ENCODE data around the gene DNAAF5. TPM values are rescaled to one million over a fixed set of nuclear protein-coding genes. Genes with fewer than 3 reads are reported as not detected.

Gene DNAAF5
- total and polyA plus RNA-seq, 2 of the 4 experiments (the other 2 are of a cell fraction), result 12.4 to 32.6 TPM

DNA sequence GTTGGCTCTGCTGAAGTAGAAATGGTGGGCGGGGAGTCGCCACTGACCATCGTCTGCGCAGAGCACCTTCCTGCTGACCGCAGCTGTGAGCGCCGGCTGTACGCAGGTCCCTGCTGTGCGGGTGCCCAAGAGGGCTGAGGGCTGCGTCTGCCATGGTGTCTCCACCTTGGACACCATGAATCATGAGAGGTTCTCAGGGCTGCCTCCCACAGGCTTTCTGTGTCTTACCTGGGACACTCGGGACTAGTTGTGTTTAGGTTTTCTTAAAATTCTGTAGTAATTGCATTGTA is 45.5 kb downstream of the DNAAF5 start:
- no peak overlapping the region for H3K23ac ChIP-seq (ENCODE audit: low read depth, low read length)
- no peak overlapping the region for H2BK120ac ChIP-seq (ENCODE audit: low read depth, low read length)
- peaks cover 21% of the 10 kb centered on the region for H3K36me3 ChIP-seq (ENCODE audit: control insufficient read depth, insufficient read depth, low read length)
- no TSS peak for BruUV-seq (replicated peaks)
- no peaks in the 10 kb centered on the region for H4K20me1 ChIP-seq (ENCODE audit: insufficient read depth, low read length)
- H3K4me2 ChIP-seq (ENCODE audit: low read depth, low read length), result no peak overlapping the region
- intact Hi-C loops (cut with micrococcal nuclease) (no loop called here), dilution Hi-C loops (cut with HindIII; ENCODE audit: low sequenced_read_pairs, unreplicated experiment) (no loop called here), in situ Hi-C loops (cut with MboI; ENCODE audit: low sequenced_read_pairs) (no loop called here)
- H4K5ac ChIP-seq (ENCODE audit: low read depth, low read length), result no peak overlapping the region
- H3K27ac ChIP-seq (ENCODE audit: insufficient read depth, low read length), result no peak overlapping the region
- no peak overlapping the region for H2AK9ac ChIP-seq (replicated peaks; ENCODE audit: low read depth, low read length, poor library complexity)
- H3K9ac ChIP-seq (ENCODE audit: low read depth, low read length), result no peak overlapping the region
- H2BK5ac ChIP-seq (ENCODE audit: low read depth, low read length, poor library complexity, severe bottlenecking), result no peak overlapping the region
- H3K4me3 ChIP-seq (ENCODE audit: insufficient read depth, low read depth, low read length), result no peak overlapping the region
- H2AFZ ChIP-seq (replicated peaks; ENCODE audit: low read length, poor library complexity), result no peak overlapping the region
- POLR2A ChIA-PET (ENCODE audit: unreplicated experiment), result no interaction called here
- no peak overlapping the region for H4K91ac ChIP-seq (ENCODE audit: insufficient read depth, low read depth, low read length)
- no peak overlapping the region for H3K4ac ChIP-seq (ENCODE audit: low read depth, low read length)
- peaks cover 4% of the 10 kb centered on the region for H3K4me1 ChIP-seq (ENCODE audit: control insufficient read depth, insufficient read depth, low read length)
- H3K79me1 ChIP-seq (ENCODE audit: low read depth in 1 of 2, low read length in 2 of 2), result peaks cover 0 to 4% of the 10 kb centered on the region in 2 experiments; a peak in 1 of 4 replicates
- H3K56ac ChIP-seq (ENCODE audit: extremely low read depth, insufficient read depth, low read length), result no peak overlapping the region
- TF ChIP-seq CEBPB (IDR thresholded peaks at IDR 0.05; ENCODE audit: low read depth, low read length) (no peak), MXI1 (IDR thresholded peaks at IDR 0.05; ENCODE audit: borderline replicate concordance, low read depth, low read length) (no peak), RAD21 (IDR thresholded peaks at IDR 0.05; ENCODE audit: low read length) (no peak), MAZ (IDR thresholded peaks at IDR 0.05; ENCODE audit: borderline replicate concordance, low read depth, low read length) (no peak), CHD1 (IDR thresholded peaks at IDR 0.05; ENCODE audit: low read depth, low read length) (no peak), BHLHE40 (IDR thresholded peaks at IDR 0.05; ENCODE audit: low read depth, low read length) (no peak), POLR2A (IDR thresholded peaks at IDR 0.05; ENCODE audit: low read depth, low read length) (no peak), FOS (IDR thresholded peaks at IDR 0.05; ENCODE audit: low read depth, low read length) (no peak), NFE2L2 (IDR thresholded peaks at IDR 0.05; ENCODE audit: low read depth, low read length) (no peak)
- TF ChIP-seq, protein P1, sequence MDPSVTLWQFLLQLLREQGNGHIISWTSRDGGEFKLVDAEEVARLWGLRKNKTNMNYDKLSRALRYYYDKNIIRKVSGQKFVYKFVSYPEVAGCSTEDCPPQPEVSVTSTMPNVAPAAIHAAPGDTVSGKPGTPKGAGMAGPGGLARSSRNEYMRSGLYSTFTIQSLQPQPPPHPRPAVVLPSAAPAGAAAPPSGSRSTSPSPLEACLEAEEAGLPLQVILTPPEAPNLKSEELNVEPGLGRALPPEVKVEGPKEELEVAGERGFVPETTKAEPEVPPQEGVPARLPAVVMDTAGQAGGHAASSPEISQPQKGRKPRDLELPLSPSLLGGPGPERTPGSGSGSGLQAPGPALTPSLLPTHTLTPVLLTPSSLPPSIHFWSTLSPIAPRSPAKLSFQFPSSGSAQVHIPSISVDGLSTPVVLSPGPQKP (IDR thresholded peaks at IDR 0.05; ENCODE audit: borderline replicate concordance, low read depth, low read length), result no peak
- H2AK5ac ChIP-seq (ENCODE audit: low read depth, low read length), result no peak overlapping the region
- H3K18ac ChIP-seq (ENCODE audit: low read depth, low read length), result no peak overlapping the region
- H2BK15ac ChIP-seq (ENCODE audit: low read depth, low read length), result no peak overlapping the region
- no peak for DNase-seq
- no peak overlapping the region for H3K14ac ChIP-seq (replicated peaks; ENCODE audit: low read depth, low read length)
- no peak for ATAC-seq (ENCODE audit: low read depth)
- no peaks in the 10 kb centered on the region for H3K9me3 ChIP-seq (ENCODE audit: control insufficient read depth, insufficient read depth, low read length)
- H4K8ac ChIP-seq (ENCODE audit: low read depth in 2 of 2, low read length in 2 of 2), result no peak overlapping the region
- H2BK20ac ChIP-seq (ENCODE audit: low read depth, low read length), result no peak overlapping the region
- CTCF ChIA-PET, result no interaction called here
- 92% methylated on average over 6 of the region's 11 CpGs; no CpG with 5 or more reads in 1 of the 2 experiments for WGBS, 2 experiments (ENCODE audit: extremely low coverage in 2 of 2, insufficient read length in 1 of 2)
- H3K9me1 ChIP-seq (ENCODE audit: insufficient read depth, low read length), result 0 out of 2 replicates have a peak, but pooled peaks cover 3% of the 10 kb centered on the region
- no peaks in the 10 kb centered on the region for H3K27me3 ChIP-seq (ENCODE audit: control insufficient read depth, insufficient read depth, low read length)
